ENCODE results near the gene CSNK1D.
"Not testable (repeated sequence)": the region's sequence is repeated elsewhere in the genome, so short reads cannot be mapped to it uniquely, and the experiment has no call there.

CSNK1D gene

DNA sequence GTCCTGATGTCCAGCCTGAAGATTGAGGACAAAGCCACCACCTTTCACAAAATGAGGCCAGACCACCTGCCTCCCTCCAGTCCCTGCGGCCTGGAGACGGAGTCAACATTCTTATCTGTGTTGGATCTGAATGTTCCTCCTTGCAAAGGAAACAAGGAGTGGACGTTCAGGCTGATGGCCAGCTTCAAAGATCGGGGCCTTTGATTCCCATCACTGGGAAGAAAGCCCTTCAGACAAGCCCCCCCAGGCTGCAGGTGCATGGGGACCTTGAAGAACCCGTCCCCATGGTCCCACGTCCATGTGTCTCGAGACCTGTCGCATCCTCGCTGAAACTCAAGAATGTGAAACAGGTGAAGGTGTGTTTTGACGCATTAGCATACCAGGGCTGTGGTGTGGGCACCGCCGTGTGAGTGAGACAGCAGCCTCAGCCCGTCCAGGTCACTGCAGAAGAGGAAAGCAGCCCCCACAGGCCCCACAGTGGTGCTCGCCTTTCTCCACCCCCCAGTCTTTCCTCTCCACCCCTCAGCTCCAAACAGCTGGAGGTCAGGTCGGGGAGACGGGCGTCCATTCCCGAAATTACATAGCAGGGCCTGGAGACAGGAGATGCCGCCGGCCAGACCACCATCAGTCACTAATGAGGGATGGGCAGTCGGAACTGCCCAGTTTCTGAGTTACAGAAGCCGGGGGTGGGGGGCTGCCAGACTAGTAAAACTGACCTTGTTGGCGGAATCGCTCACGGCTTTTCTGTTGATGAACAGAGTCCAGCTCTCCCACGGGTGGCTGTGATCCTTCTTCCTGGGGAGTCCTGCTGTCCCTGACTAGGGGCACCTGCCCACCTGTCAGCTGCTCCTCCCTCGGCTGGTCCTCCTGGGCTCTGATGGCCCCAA is 877 bp upstream of the CSNK1D start:
- no peak for DNase-seq (ENCODE audit: low read depth in 2 of 3, low spot score in 2 of 3)

GRCh38 chr17:82272495-82273326 is 789 bp downstream of the CSNK1D start:
- DNase-seq (ENCODE audit: low read depth in 2 of 3, low spot score in 2 of 3) = no peak

GRCh38 chr17:82271401-82271800 is 2.1 kb downstream of the CSNK1D start:
- DNase-seq (ENCODE audit: low read depth in 2 of 3, low spot score in 2 of 3) = no peak

DNA sequence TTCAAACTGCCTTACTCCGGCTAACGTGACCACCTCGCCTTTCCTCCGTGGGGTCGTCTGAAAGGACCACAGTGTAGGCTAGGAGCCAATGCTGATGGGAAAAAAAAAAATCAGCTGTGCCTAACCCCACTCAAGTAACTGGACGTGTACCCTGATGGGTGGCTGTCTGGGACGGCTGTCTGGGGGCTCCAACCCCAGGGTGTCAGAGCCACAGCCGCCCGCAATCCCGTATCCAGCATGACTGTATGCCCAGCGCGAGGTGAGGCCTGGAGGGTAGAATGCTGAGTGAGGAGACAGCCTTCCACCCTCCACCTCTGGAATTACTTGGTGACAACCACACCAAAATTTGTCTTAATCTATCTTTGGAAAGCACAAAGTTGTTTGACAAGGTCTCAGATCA is 2.8 kb downstream of the CSNK1D start:
- DNase-seq (ENCODE audit: low read depth in 2 of 3, low spot score in 2 of 3) = no peak

DNA sequence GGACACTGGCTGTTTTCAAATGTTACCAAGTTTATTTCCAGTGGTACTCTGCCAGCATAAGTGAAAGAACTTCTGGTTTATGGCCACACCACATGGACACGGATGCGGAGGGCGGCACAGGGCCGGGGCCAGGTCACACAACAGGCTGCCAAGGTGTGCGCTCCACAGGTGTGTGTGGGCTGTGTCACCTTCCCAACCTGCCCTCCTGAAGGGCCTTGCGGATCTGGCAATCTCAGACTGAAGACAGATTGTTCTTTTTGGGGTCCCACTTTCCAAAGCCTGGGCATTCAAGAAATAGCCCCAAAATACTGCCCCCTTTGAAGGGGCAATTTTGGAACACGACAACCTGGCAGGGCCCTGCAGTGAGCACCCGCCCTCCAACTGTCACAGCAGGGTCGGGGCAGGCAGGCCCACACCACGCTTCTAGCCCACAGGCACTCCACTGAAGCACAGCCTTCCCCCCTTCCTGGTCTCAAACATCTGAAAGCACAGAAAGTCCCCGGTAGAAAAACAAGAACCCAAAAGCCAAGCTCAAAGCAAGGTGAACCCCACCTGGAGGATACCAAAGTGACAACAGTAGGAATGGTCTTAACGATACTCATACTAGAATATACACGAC is 3.5 kb downstream of the CSNK1D start:
- DNase-seq (ENCODE audit: low read depth in 2 of 3, low spot score in 2 of 3) = no peak

DNA sequence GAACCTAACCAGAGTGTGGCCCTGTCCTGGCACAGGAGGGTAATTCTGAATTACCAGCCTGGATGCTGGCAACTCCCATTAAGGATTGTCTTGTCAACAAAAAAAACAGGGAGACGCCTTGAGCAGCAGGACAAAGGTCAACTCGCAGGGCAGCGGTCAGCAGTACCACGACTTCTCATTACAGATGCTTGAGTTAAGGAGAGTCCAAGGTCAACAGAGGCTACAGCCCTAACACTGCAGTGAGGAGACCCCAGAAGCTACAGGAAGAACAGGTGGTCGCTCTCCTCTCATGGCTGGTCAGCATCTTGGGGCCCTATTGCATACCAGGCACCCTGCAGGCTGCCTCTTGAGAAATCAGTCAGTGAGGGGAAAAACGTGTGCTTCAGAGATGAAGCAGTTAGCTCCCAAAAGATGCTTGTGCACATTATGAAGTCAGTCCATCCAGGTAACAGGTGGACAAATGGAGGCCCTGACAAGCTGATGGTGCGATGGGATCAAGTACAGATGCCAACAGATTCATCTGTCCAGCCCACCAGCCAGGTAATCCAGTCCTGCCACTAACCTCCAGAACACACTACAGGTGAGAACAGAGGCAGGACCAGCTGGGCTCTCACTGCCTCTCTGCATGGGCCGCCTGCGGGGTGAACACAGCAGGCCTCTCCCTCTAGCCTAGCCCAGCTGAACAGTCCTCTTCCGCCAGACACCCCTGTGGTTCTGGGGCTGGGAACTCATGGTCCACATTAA is 4.2 kb downstream of the CSNK1D start:
- DNase-seq (ENCODE audit: low read depth in 2 of 3, low spot score in 2 of 3) = no peak

DNA sequence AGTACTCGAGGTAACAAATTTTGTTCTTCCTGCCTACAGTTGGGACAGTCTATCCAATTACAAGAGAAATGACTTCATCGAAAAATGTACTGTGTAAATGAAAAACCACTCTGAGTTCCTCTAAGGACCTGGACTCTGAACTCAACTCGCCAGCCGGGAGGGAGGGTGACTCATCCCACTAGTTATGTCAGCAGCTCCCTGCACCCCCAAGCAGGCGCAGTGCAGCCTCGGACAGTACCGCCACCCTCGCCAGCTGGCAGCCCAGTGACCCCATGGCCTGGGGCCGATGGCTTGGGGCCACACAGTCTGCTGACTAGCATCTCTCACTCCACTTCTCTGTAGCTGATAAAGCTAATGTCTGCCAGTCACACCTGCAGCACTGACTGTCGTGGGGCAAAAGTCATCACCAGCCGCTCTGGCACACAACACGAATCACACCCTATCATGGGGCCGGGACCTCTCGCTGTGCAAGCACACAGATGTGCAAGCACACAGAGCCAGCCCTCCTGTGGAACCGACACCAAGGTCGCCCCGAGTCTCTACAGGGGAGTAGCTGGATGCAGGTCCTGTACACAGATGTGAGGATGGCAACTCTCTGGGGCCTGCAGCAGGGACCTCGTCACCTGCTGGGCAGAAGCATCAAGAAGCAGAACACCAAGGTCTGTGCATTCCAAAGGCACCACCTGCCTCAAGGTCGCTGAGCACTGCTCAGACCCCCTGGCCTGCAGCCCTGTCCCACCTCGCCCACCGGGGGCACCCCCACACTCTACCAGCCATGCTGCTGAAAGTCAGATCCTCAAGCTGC is 5.7 kb downstream of the CSNK1D start:
- no peak for DNase-seq (ENCODE audit: low read depth in 2 of 3, low spot score in 2 of 3)

DNA sequence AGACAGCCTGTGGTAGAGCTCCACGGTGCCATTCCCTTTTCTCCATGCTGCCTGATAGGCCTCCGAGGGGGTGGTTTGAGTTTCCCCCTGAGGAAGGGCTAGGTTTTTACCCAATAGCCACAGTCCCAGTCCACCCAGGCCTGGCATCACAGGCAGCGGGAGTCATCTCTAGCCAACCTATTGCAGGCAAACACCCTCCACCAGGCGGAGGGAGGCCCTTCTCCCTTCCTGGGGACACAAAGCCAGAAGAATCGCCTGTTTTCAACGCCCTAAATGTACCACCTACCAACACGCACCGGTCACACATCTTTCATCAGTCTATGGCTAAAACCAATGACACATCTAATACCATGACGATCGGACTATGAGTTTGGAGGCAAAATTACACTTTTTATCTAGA is 7.4 kb downstream of the CSNK1D start:
- no peak for DNase-seq (ENCODE audit: low read depth in 2 of 3, low spot score in 2 of 3)

DNA sequence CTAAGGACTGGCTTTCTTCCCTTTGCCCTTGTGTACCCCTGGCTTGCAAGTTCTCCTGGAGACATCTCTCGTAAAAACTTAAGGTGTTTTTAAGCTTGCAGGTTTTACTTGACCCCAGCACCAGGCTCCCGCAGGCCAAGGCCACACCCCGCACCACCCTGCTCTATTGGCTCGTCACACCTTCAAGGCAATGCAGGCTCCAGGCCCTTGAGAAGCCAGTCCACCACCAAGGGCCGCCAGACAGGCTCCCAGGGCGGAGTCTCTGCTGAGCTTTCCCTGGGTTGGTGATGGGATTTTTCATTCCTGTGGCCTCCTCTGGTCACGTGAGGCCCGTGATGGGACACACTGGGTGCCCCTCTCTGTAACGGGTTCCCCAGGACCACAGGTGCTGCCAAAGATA is 9.9 kb downstream of the CSNK1D start:
- DNase-seq (ENCODE audit: low read depth in 2 of 3, low spot score in 2 of 3) = no peak

- no peak for DNase-seq (ENCODE audit: low read depth in 2 of 3, low spot score in 2 of 3)
These were observed 11.2 kb downstream of the CSNK1D start for GRCh38 chr17:82262344-82262743.

DNA sequence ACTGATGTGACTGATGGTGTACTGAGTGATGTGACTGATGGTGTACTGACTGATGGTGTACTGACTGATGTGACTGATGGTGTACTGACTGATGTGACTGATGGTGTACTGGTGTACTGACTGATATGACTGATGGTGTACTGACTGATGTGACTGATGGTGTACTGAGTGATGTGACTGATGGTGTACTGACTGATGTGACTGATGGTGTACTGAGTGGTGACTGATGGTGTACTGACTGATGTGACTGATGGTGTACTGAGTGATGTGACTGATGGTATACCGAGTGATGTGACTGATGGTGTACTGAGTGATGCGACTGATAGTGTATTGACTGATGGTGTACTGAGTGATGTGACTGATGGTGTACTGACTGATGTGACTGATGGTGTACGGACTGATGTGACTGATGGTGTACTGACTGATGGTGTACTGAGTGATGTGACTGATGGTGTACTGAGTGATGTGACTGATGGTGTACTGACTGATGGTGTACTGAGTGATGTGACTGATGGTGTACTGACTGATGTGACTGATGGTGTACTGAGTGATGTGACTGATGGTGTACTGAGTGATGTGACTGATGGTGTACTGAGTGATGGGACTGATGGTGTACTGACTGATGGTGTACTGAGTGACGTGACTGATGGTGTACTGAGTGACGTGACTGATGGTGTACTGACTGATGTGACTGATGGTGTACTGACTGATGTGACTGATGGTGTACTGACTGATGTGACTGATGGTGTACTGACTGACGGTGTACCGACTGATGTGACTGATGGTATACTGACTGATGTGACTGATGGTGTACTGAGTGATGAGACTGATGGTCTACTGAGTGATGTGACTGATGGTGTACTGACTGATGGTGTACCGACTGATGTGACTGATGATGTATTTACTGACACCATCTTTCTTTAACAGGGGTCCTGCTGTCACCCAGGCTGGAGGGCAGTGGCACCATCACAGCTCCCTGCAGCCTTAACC is 13.2 kb downstream of the CSNK1D start:
- not testable (repeated sequence) for DNase-seq (ENCODE audit: low read depth in 2 of 3, low spot score in 2 of 3)

GRCh38 chr17:82258555-82258954 is 14.9 kb downstream of the CSNK1D start:
- no peak for DNase-seq (ENCODE audit: low read depth in 2 of 3, low spot score in 2 of 3)

DNA sequence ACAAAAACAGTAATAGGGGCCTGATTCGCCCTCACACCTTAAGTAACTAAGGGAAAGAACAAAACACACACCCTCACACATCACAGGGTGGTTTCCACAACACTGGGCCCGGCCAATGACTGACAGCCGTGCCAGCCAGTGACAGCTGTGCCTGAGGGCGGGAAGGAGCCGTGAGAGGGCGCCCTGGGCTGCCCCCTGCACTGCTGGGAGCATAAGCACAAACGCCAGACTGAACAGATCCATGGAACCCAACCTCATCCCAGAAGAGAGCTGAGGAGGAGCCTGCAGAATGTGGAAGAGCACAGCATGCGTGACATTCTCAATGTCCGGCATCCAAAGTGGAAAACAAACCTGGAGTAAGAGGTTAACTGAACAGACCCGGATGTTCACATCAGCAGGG is 16.0 kb downstream of the CSNK1D start:
- peak in 1 of 3 experiments; percentile 46 for DNase-seq (ENCODE audit: low read depth in 2 of 3, low spot score in 2 of 3)

- no peak for DNase-seq (ENCODE audit: low read depth in 2 of 3, low spot score in 2 of 3)
These were observed 17.1 kb downstream of the CSNK1D start for GRCh38 chr17:82256242-82256885.

GRCh38 chr17:82255402-82255972 is 18.0 kb downstream of the CSNK1D start:
- no peak for DNase-seq (ENCODE audit: low read depth in 2 of 3, low spot score in 2 of 3)

- not testable (repeated sequence) for DNase-seq (ENCODE audit: low read depth in 2 of 3, low spot score in 2 of 3)
These were observed 18.8 kb downstream of the CSNK1D start for GRCh38 chr17:82254746-82255145.

DNA sequence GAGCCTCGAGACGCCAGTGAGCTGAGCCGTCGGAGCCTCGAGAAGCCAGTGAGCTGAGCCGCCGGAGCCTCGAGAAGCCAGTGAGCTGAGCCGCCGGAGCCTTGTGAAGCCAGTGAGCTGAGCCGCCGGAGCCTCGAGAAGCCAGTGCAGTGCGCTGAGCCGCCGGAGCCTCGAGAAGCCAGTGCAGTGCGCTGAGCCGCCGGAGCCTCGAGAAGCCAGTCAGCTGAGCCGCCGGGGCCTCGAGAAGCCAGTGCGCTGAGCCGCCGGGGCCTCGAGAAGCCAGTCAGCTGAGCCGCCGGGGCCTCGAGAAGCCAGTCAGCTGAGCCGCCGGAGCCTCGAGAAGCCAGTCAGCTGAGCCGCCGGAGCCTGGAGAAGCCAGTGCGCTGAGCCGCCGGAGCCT is 19.4 kb downstream of the CSNK1D start:
- not testable (repeated sequence) for DNase-seq (ENCODE audit: low read depth in 2 of 3, low spot score in 2 of 3)

DNA sequence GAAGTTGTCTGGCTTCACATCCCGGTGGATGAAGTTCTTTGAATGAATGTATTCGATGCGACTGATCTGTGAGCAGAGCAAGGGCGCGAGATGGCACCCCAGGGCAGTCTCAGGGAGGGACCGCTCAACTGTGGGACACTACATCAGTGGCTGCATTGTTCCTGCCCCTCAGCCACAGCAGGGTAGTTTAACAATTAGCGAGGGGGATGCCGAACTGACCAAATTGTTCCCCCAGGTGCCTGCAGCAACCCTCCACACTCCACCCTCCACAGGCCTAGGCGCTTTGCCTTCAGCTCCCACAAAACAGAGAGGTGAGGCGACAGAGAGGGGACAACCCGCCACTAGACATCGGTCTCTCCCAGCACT is 20.3 kb downstream of the CSNK1D start:
- DNase-seq (ENCODE audit: low read depth in 2 of 3, low spot score in 2 of 3) = no peak

Measured in activated CD8-positive, alpha-beta memory T cell treated with anti-CD3 and anti-CD28 coated beads for 48 hours (primary cell).